ENCODE data around the gene CCDC27. TPM values are rescaled to one million over a fixed set of nuclear protein-coding genes. Genes with fewer than 3 reads are reported as not detected.

The CCDC27 gene
- total and polyA plus RNA-seq, 2 donors (not counting 1 experiment from before 2014, with no cell fraction given): not detected

GRCh38 chr1:3740042-3740441 lies 12.2 kb upstream of the CCDC27 start:
- ChIA-PET POLR2A (no interaction called here), CTCF (no interaction called here)
- Mint-ChIP-seq H3K27ac (no peak overlapping the region), H3K4me1 (peaks cover 7% of the 10 kb centered on the region), H3K9me3 (ENCODE audit: insufficient read depth) (no peaks in the 10 kb centered on the region), H3K4me3 (no peak overlapping the region), H3K27me3 (no peaks in the 10 kb centered on the region)
- Histone ChIP-seq H3K79me2 (ENCODE audit: control insufficient read depth, insufficient read depth, low read length) (no peaks in the 10 kb centered on the region), H3K4me3 (ENCODE audit: control extremely low read depth in 1 of 5, extremely low read depth in 1 of 5, insufficient read depth in 1 of 5, low read depth in 2 of 5, low read length in 4 of 5) (no peak overlapping the region), H4K20me1 (ENCODE audit: control insufficient read depth, insufficient read depth, low read length, poor library complexity, severe bottlenecking) (no peaks in the 10 kb centered on the region), H2AFZ (ENCODE audit: insufficient read depth, low read depth, low read length, poor library complexity, severe bottlenecking) (no peak overlapping the region), H3K9me3 (ENCODE audit: control extremely low read depth in 1 of 3, control insufficient read depth in 2 of 3, insufficient read depth in 1 of 3, low read length in 2 of 3) (no peaks in the 10 kb centered on the region), H3K27me3 (replicated peaks in 1 of 4; ENCODE audit: control extremely low read depth in 1 of 4, control insufficient read depth in 3 of 4, insufficient read depth in 4 of 4, low read length in 3 of 4) (no peaks in the 10 kb centered on the region), H3K4me2 (replicated peaks; ENCODE audit: low read depth, low read length, poor library complexity, severe bottlenecking) (no peak overlapping the region), H3K9ac (ENCODE audit: low read length) (no peak overlapping the region), H3K36me3 (replicated peaks in 1 of 2; ENCODE audit: control extremely low read depth in 1 of 2, control insufficient read depth in 1 of 2, extremely low read depth in 1 of 2, insufficient read depth in 2 of 2, low read length in 1 of 2) (peaks cover 1 to 26% of the 10 kb centered on the region in 2 experiments), H3K4me1 (ENCODE audit: control insufficient read depth in 2 of 2, insufficient read depth in 2 of 2, low read length in 2 of 2) (no peaks in the 10 kb centered on the region), H3K27ac (ENCODE audit: low read length in 2 of 2) (no peak overlapping the region)
- no peak for DNase-seq
- intact Hi-C loops (cut with micrococcal nuclease): no loop called here
- WGBS (ENCODE audit: insufficient coverage): 98% methylated on average over 9 of the region's 9 CpGs
- TF ChIP-seq EZH2 (IDR thresholded peaks at IDR 0.05; ENCODE audit: borderline replicate concordance, insufficient read depth, low read depth, low read length, poor library complexity, severe bottlenecking): no peak
- TF ChIP-seq, protein P1, sequence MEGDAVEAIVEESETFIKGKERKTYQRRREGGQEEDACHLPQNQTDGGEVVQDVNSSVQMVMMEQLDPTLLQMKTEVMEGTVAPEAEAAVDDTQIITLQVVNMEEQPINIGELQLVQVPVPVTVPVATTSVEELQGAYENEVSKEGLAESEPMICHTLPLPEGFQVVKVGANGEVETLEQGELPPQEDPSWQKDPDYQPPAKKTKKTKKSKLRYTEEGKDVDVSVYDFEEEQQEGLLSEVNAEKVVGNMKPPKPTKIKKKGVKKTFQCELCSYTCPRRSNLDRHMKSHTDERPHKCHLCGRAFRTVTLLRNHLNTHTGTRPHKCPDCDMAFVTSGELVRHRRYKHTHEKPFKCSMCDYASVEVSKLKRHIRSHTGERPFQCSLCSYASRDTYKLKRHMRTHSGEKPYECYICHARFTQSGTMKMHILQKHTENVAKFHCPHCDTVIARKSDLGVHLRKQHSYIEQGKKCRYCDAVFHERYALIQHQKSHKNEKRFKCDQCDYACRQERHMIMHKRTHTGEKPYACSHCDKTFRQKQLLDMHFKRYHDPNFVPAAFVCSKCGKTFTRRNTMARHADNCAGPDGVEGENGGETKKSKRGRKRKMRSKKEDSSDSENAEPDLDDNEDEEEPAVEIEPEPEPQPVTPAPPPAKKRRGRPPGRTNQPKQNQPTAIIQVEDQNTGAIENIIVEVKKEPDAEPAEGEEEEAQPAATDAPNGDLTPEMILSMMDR (IDR thresholded peaks at IDR 0.05): no peak
- no peak for ATAC-seq (ENCODE audit: low read depth)

DNA sequence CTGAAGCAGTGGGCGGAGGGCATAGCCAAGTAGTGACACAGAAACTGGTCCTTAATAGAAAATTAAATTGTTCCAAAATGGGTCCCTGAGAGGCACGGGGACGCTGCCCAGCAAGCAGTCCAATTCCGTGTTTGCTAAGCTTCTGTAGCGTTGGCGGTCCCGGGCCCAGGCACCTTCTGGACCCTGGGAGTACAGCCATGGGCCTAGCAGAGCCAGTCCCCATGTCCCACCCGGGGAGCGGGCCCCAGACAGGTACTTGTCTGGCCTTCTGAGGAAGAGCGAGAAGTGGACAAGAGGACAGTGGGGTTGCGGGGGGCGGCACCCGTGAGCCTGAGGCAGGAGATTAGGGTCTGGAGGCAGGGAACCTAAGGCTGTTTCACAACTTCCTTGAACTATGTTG lies 11.5 kb upstream of the CCDC27 start:
- H3K9ac ChIP-seq (ENCODE audit: low read length): no peak overlapping the region
- 97% methylated on average over 13 of the region's 13 CpGs for WGBS (ENCODE audit: insufficient coverage)
- H4K20me1 ChIP-seq (ENCODE audit: control insufficient read depth, insufficient read depth, low read length, poor library complexity, severe bottlenecking): no peaks in the 10 kb centered on the region
- TF ChIP-seq, protein P1 (IDR thresholded peaks at IDR 0.05): no peak
- no peak for TF ChIP-seq EZH2 (IDR thresholded peaks at IDR 0.05; ENCODE audit: borderline replicate concordance, insufficient read depth, low read depth, low read length, poor library complexity, severe bottlenecking)
- CTCF ChIA-PET: no interaction called here
- peaks cover 1 to 26% of the 10 kb centered on the region in 2 experiments for H3K36me3 ChIP-seq (replicated peaks in 1 of 2; ENCODE audit: control extremely low read depth in 1 of 2, control insufficient read depth in 1 of 2, extremely low read depth in 1 of 2, insufficient read depth in 2 of 2, low read length in 1 of 2)
- H3K9me3 ChIP-seq (ENCODE audit: control extremely low read depth in 1 of 3, control insufficient read depth in 2 of 3, insufficient read depth in 1 of 3, low read length in 2 of 3): no peaks in the 10 kb centered on the region
- no peaks in the 10 kb centered on the region for H3K27me3 ChIP-seq (replicated peaks in 1 of 4; ENCODE audit: control extremely low read depth in 1 of 4, control insufficient read depth in 3 of 4, insufficient read depth in 4 of 4, low read length in 3 of 4)
- H3K27ac Mint-ChIP-seq: no peak overlapping the region
- H3K79me2 ChIP-seq (ENCODE audit: control insufficient read depth, insufficient read depth, low read length): no peaks in the 10 kb centered on the region
- ATAC-seq (ENCODE audit: low read depth): no peak
- H3K27me3 Mint-ChIP-seq: no peaks in the 10 kb centered on the region
- no peak overlapping the region for H3K4me3 Mint-ChIP-seq
- H2AFZ ChIP-seq (ENCODE audit: insufficient read depth, low read depth, low read length, poor library complexity, severe bottlenecking): no peak overlapping the region
- H3K4me1 Mint-ChIP-seq: peaks cover 13% of the 10 kb centered on the region
- no peak overlapping the region for H3K4me3 ChIP-seq (ENCODE audit: control extremely low read depth in 1 of 5, extremely low read depth in 1 of 5, insufficient read depth in 1 of 5, low read depth in 2 of 5, low read length in 4 of 5)
- POLR2A ChIA-PET: no interaction called here
- no peak for DNase-seq
- H3K9me3 Mint-ChIP-seq (ENCODE audit: insufficient read depth): no peaks in the 10 kb centered on the region
- H3K4me1 ChIP-seq (ENCODE audit: control insufficient read depth in 2 of 2, insufficient read depth in 2 of 2, low read length in 2 of 2): no peaks in the 10 kb centered on the region
- intact Hi-C loops (cut with micrococcal nuclease): no loop called here
- H3K4me2 ChIP-seq (replicated peaks; ENCODE audit: low read depth, low read length, poor library complexity, severe bottlenecking): no peak overlapping the region
- H3K27ac ChIP-seq (ENCODE audit: low read length in 2 of 2): no peak overlapping the region
